ENCODE results near the gene CNTD1. TPM values are rescaled to one million over a fixed set of nuclear protein-coding genes. Genes with fewer than 3 reads are reported as not detected.
"Not testable (repeated sequence)": the region's sequence is repeated elsewhere in the genome, so short reads cannot be mapped to it uniquely, and the experiment has no call there.

CNTD1 gene
- total RNA-seq, 1 experiment from 2014 or later = not detected

GRCh38 chr17:42855048-42855596 is 56.5 kb downstream of the CNTD1 start:
- H3K4me1 ChIP-seq (ENCODE audit: low read length) = no peaks in the 10 kb centered on the region
- no peaks in the 10 kb centered on the region for H3K36me3 ChIP-seq (ENCODE audit: insufficient read depth, low read length)
- no peak overlapping the region for H3K27ac ChIP-seq (ENCODE audit: low read length)
- no peaks in the 10 kb centered on the region for H3K9me3 ChIP-seq (ENCODE audit: low read length)
- H2AFZ ChIP-seq (ENCODE audit: low read length) = no peak overlapping the region
- no peaks in the 10 kb centered on the region for H4K20me1 ChIP-seq (ENCODE audit: insufficient read depth, low read depth, low read length)
- H3K4me3 ChIP-seq (ENCODE audit: low read length) = no peak overlapping the region
- no peak overlapping the region for H3K9ac ChIP-seq (ENCODE audit: low read length)
- H3K27me3 ChIP-seq (ENCODE audit: low read length) = no peaks in the 10 kb centered on the region
- no peak overlapping the region for H3K4me2 ChIP-seq (ENCODE audit: low read depth, low read length, poor library complexity, severe bottlenecking)
- DNase-seq = no peak
- H3K79me2 ChIP-seq (ENCODE audit: low read length) = no peaks in the 10 kb centered on the region
- H3K9me2 ChIP-seq (replicated peaks; ENCODE audit: insufficient read depth, low read length) = no peaks in the 10 kb centered on the region

GRCh38 chr17:42856093-42856492 is 57.4 kb downstream of the CNTD1 start:
- not testable (repeated sequence) for H3K9me3 ChIP-seq (ENCODE audit: low read length); H2AFZ ChIP-seq (ENCODE audit: low read length); H3K4me2 ChIP-seq (ENCODE audit: low read depth, low read length, poor library complexity, severe bottlenecking); H3K9me2 ChIP-seq (replicated peaks; ENCODE audit: insufficient read depth, low read length); DNase-seq; H3K9ac ChIP-seq (ENCODE audit: low read length); H4K20me1 ChIP-seq (ENCODE audit: insufficient read depth, low read depth, low read length); H3K4me3 ChIP-seq (ENCODE audit: low read length); H3K27me3 ChIP-seq (ENCODE audit: low read length); H3K79me2 ChIP-seq (ENCODE audit: low read length); H3K36me3 ChIP-seq (ENCODE audit: insufficient read depth, low read length); H3K27ac ChIP-seq (ENCODE audit: low read length); H3K4me1 ChIP-seq (ENCODE audit: low read length)

- not testable (repeated sequence) for H3K36me3 ChIP-seq (ENCODE audit: insufficient read depth, low read length); H3K27ac ChIP-seq (ENCODE audit: low read length); H2AFZ ChIP-seq (ENCODE audit: low read length); H3K27me3 ChIP-seq (ENCODE audit: low read length); DNase-seq; H3K79me2 ChIP-seq (ENCODE audit: low read length); H3K9ac ChIP-seq (ENCODE audit: low read length); H3K4me2 ChIP-seq (ENCODE audit: low read depth, low read length, poor library complexity, severe bottlenecking); H3K4me3 ChIP-seq (ENCODE audit: low read length); H4K20me1 ChIP-seq (ENCODE audit: insufficient read depth, low read depth, low read length); H3K4me1 ChIP-seq (ENCODE audit: low read length); H3K9me3 ChIP-seq (ENCODE audit: low read length); H3K9me2 ChIP-seq (replicated peaks; ENCODE audit: insufficient read depth, low read length)
Observed at GRCh38 chr17:42856516-42856915, 57.9 kb downstream of the CNTD1 start.

- Histone ChIP-seq H2AFZ (ENCODE audit: low read length) (no peak overlapping the region), H3K4me3 (ENCODE audit: low read length) (no peak overlapping the region), H3K36me3 (ENCODE audit: insufficient read depth, low read length) (no peaks in the 10 kb centered on the region), H3K9me3 (ENCODE audit: low read length) (no peaks in the 10 kb centered on the region), H3K9me2 (replicated peaks; ENCODE audit: insufficient read depth, low read length) (no peaks in the 10 kb centered on the region), H3K79me2 (ENCODE audit: low read length) (no peaks in the 10 kb centered on the region), H3K27me3 (ENCODE audit: low read length) (no peaks in the 10 kb centered on the region), H3K27ac (ENCODE audit: low read length) (no peak overlapping the region), H3K4me1 (ENCODE audit: low read length) (no peaks in the 10 kb centered on the region), H3K4me2 (ENCODE audit: low read depth, low read length, poor library complexity, severe bottlenecking) (no peak overlapping the region), H3K9ac (ENCODE audit: low read length) (no peak overlapping the region), H4K20me1 (ENCODE audit: insufficient read depth, low read depth, low read length) (no peaks in the 10 kb centered on the region)
- no peak for DNase-seq
Observed at GRCh38 chr17:42857389-42857788, 58.7 kb downstream of the CNTD1 start.

Small RNA genes within 50 kb of the gene (small RNA-seq; reads per million reads assigned to genes)
- gene HMGN2P15 (not detected), gene MIR6781 (not detected)

Other genes starting within 250 kb of the CNTD1 start
- 0.22 and 1.3 TPM in 2 replicates for gene HSD17B1, start 245.9 kb upstream of the CNTD1 start, total RNA-seq (2014; rRNA removed; shearing (Covaris generic); ENCODE audit: low replicate concordance)
- gene COASY, start 236.7 kb upstream of the CNTD1 start, total RNA-seq (2014; rRNA removed; shearing (Covaris generic); ENCODE audit: low replicate concordance) = 46.7 and 56.2 TPM in 2 replicates
- 33.0 and 42.4 TPM in 2 replicates for gene MLX, start 231.8 kb upstream of the CNTD1 start, total RNA-seq (2014; rRNA removed; shearing (Covaris generic); ENCODE audit: low replicate concordance)
- 5.3 and 7.9 TPM in 2 replicates for gene PSMC3IP, start 221.1 kb upstream of the CNTD1 start, total RNA-seq (2014; rRNA removed; shearing (Covaris generic); ENCODE audit: low replicate concordance)
- gene RETREG3, start 189.5 kb upstream of the CNTD1 start, total RNA-seq (2014; rRNA removed; shearing (Covaris generic); ENCODE audit: low replicate concordance) = 37.4 and 39.5 TPM in 2 replicates
- 27.4 and 47.6 TPM in 2 replicates for gene TUBG1, start 189.2 kb upstream of the CNTD1 start, total RNA-seq (2014; rRNA removed; shearing (Covaris generic); ENCODE audit: low replicate concordance)
- 15.3 and 17.5 TPM in 2 replicates for gene TUBG2, start 139.6 kb upstream of the CNTD1 start, total RNA-seq (2014; rRNA removed; shearing (Covaris generic); ENCODE audit: low replicate concordance)
- gene PLEKHH3, start 121.9 kb upstream of the CNTD1 start, total RNA-seq (2014; rRNA removed; shearing (Covaris generic); ENCODE audit: low replicate concordance) = 6.7 and 7.0 TPM in 2 replicates
- gene CCR10, start 117.0 kb upstream of the CNTD1 start, total RNA-seq (2014; rRNA removed; shearing (Covaris generic); ENCODE audit: low replicate concordance) = 0.22 TPM in 1 of 2 replicates, not detected in the other
- 0.19 and 0.65 TPM in 2 replicates for gene CNTNAP1, start 116.3 kb upstream of the CNTD1 start, total RNA-seq (2014; rRNA removed; shearing (Covaris generic); ENCODE audit: low replicate concordance)
- 38.0 and 52.6 TPM in 2 replicates for gene EZH1, start 53.8 kb upstream of the CNTD1 start, total RNA-seq (2014; rRNA removed; shearing (Covaris generic); ENCODE audit: low replicate concordance)
- not detected in 2 replicates for gene RAMP2, start 37.6 kb upstream of the CNTD1 start, total RNA-seq (2014; rRNA removed; shearing (Covaris generic); ENCODE audit: low replicate concordance)
- gene VPS25, start 25.4 kb upstream of the CNTD1 start, total RNA-seq (2014; rRNA removed; shearing (Covaris generic); ENCODE audit: low replicate concordance) = 43.9 and 54.0 TPM in 2 replicates
- gene WNK4, start 18.3 kb upstream of the CNTD1 start, total RNA-seq (2014; rRNA removed; shearing (Covaris generic); ENCODE audit: low replicate concordance) = 0.76 and 3.3 TPM in 2 replicates
- 63.9 and 64.1 TPM in 2 replicates for gene COA3, start 157 bp upstream of the CNTD1 start, total RNA-seq (2014; rRNA removed; shearing (Covaris generic); ENCODE audit: low replicate concordance)
- 117 and 136 TPM in 2 replicates for gene BECN1, start 25.4 kb downstream of the CNTD1 start, total RNA-seq (2014; rRNA removed; shearing (Covaris generic); ENCODE audit: low replicate concordance)
- 73.4 and 88.7 TPM in 2 replicates for gene PSME3, start 34.5 kb downstream of the CNTD1 start, total RNA-seq (2014; rRNA removed; shearing (Covaris generic); ENCODE audit: low replicate concordance)
- 0.67 and 1.5 TPM in 2 replicates for gene AOC2, start 45.7 kb downstream of the CNTD1 start, total RNA-seq (2014; rRNA removed; shearing (Covaris generic); ENCODE audit: low replicate concordance)
- gene AOC3, start 52.3 kb downstream of the CNTD1 start, total RNA-seq (2014; rRNA removed; shearing (Covaris generic); ENCODE audit: low replicate concordance) = 0.19 and 0.47 TPM in 2 replicates
- gene G6PC1, start 101.9 kb downstream of the CNTD1 start, total RNA-seq (2014; rRNA removed; shearing (Covaris generic); ENCODE audit: low replicate concordance) = not detected in 2 replicates
- gene AARSD1, start 165.6 kb downstream of the CNTD1 start, total RNA-seq (2014; rRNA removed; shearing (Covaris generic); ENCODE audit: low replicate concordance) = 17.7 and 38.9 TPM in 2 replicates
- 0.11 and 0.45 TPM in 2 replicates for gene PTGES3L, start 181.2 kb downstream of the CNTD1 start, total RNA-seq (2014; rRNA removed; shearing (Covaris generic); ENCODE audit: low replicate concordance)
- gene RUNDC1, start 181.7 kb downstream of the CNTD1 start, total RNA-seq (2014; rRNA removed; shearing (Covaris generic); ENCODE audit: low replicate concordance) = 9.2 and 16.6 TPM in 2 replicates
- gene RPL27, start 199.6 kb downstream of the CNTD1 start, total RNA-seq (2014; rRNA removed; shearing (Covaris generic); ENCODE audit: low replicate concordance) = 1,746 and 2,567 TPM in 2 replicates
- 19.1 and 27.2 TPM in 2 replicates for gene IFI35, start 207.9 kb downstream of the CNTD1 start, total RNA-seq (2014; rRNA removed; shearing (Covaris generic); ENCODE audit: low replicate concordance)
- gene VAT1, start 223.5 kb downstream of the CNTD1 start, total RNA-seq (2014; rRNA removed; shearing (Covaris generic); ENCODE audit: low replicate concordance) = 45.7 and 55.1 TPM in 2 replicates
- gene RND2, start 226.4 kb downstream of the CNTD1 start, total RNA-seq (2014; rRNA removed; shearing (Covaris generic); ENCODE audit: low replicate concordance) = 0.30 and 0.36 TPM in 2 replicates